K562 (cell line): Measurements from ENCODE around the gene LBHD1. TPM values are rescaled to one million over a fixed set of nuclear protein-coding genes. Genes with fewer than 3 reads are reported as not detected.
A peak's percentile ranks its signal among the peaks of the same experiment; 100 is the strongest.

Experiments
- ATF3 ChIP-seq, 2 experiments: fragments of 450-650 bp in 1 of 2; sonication (generic) in 1 of 2; formaldehyde crosslinking in 1 of 2; IDR thresholded peaks in 1 of 2; conservative IDR thresholded peaks in 1 of 2; 2 replicates each; pipeline versions ENCODE4 v1.6.1 to v1.8.1; 2016 to 2023; ENCODE audit warnings: mild to moderate bottlenecking in 2 of 2, moderate library complexity in 2 of 2, inconsistent platforms in 1 of 2, missing genetic modification reagents in 1 of 2
- DACH1 ChIP-seq: fragments of 450-650 bp; IDR thresholded peaks from 2 replicates; pipeline ENCODE4 v1.6.1; 2018; ENCODE audit not compliant: partially characterized antibody
- E2F4 ChIP-seq: sonication (generic); formaldehyde crosslinking; IDR thresholded peaks from 2 replicates; pipeline ENCODE4 v1.8.0; 2022; ENCODE audit warnings: mild to moderate bottlenecking, low read depth, missing genetic modification reagents
- E2F6 ChIP-seq, 2 experiments: IDR thresholded peaks; 2 replicates each; pipeline ENCODE4 v1.6.1; 2011; ENCODE audit warnings: borderline replicate concordance in 1 of 2, control low read depth in 1 of 2, low read depth in 1 of 2, low read length in 1 of 2, mild to moderate bottlenecking in 1 of 2, mixed read lengths in 1 of 2, moderate library complexity in 1 of 2; ENCODE audit not compliant: insufficient read depth in 1 of 2, insufficient read length in 1 of 2, poor library complexity in 1 of 2, severe bottlenecking in 1 of 2; ENCODE audit errors: extremely low read depth in 1 of 2
- HNRNPL ChIP-seq: fragments of 200-400 bp; formaldehyde crosslinking; IDR thresholded peaks from 2 replicates; pipeline ENCODE4 v1.6.1; 2017; ENCODE audit warnings: low read depth, mild to moderate bottlenecking, low read length
- HNRNPUL1 ChIP-seq: fragments of 200-400 bp; formaldehyde crosslinking; IDR thresholded peaks from 2 replicates; pipeline ENCODE4 v1.6.1; 2017; ENCODE audit warnings: low read length
- KAT8 ChIP-seq: fragments of 450-650 bp; IDR thresholded peaks from 2 replicates; pipeline ENCODE4 v1.6.1; 2016; ENCODE audit warnings: low read depth, mild to moderate bottlenecking
- MAFK ChIP-seq: IDR thresholded peaks from 2 replicates; pipeline ENCODE4 v1.6.1; 2011; ENCODE audit warnings: low read length, improper control_type of control experiment
- MEIS2 ChIP-seq: fragments of 450-650 bp; IDR thresholded peaks from 2 replicates; pipeline ENCODE4 v1.6.1; 2014; ENCODE audit warnings: mild to moderate bottlenecking; ENCODE audit not compliant: partially characterized antibody
- NFE2 ChIP-seq: IDR thresholded peaks from 2 replicates; pipeline ENCODE4 v1.6.1; 2014; ENCODE audit warnings: antibody characterized with exemption, low read depth
- PBX2 ChIP-seq, 2 experiments: IDR thresholded peaks in 1 of 2; conservative IDR thresholded peaks in 1 of 2; 2 replicates each; pipeline ENCODE4 v1.6.1; 2016; ENCODE audit warnings: low read depth in 2 of 2, mild to moderate bottlenecking in 1 of 2, missing compliant biosample characterization in 1 of 2, missing genetic modification characterization in 1 of 2, moderate library complexity in 1 of 2
- RFX7 ChIP-seq: fragments of 250-450 bp; sonication (Bioruptor Pico); IDR thresholded peaks from 2 replicates; pipeline ENCODE4 v1.5.1; 2021; ENCODE audit warnings: mild to moderate bottlenecking
- STAT5B ChIP-seq: fragments of 250-450 bp; sonication (Bioruptor Pico); IDR thresholded peaks from 2 replicates; pipeline ENCODE4 v1.8.0; 2021; ENCODE audit warnings: mild to moderate bottlenecking, inconsistent platforms
- ZBTB33 ChIP-seq: sonication (generic); formaldehyde crosslinking; IDR thresholded peaks from 2 replicates; pipeline ENCODE4 v1.8.1; 2023; ENCODE audit warnings: mild to moderate bottlenecking, missing genetic modification reagents
- ZNF354B ChIP-seq: fragments of 250-450 bp; sonication (Bioruptor Pico); IDR thresholded peaks from 2 replicates; pipeline ENCODE4 v1.4.0; 2020
- ZNF561 ChIP-seq: fragments of 450-650 bp; formaldehyde crosslinking; conservative IDR thresholded peaks from 2 replicates; pipeline ENCODE4 v1.4.0; 2020; ENCODE audit warnings: mild to moderate bottlenecking, moderate library complexity
- ZNF695 ChIP-seq: fragments of 450-650 bp; formaldehyde crosslinking; IDR thresholded peaks from 2 replicates; pipeline ENCODE4 v1.4.0; 2020; ENCODE audit warnings: mild to moderate bottlenecking, moderate library complexity
- polyA plus RNA-seq, 8 experiments: library from polyadenylated mRNA; depleted of rRNA in 4 of 8; stranded (reverse) in 5 of 8; unstranded in 3 of 8; fragments of >200 nt; fragmentation: Nextera tagmentation in 2 of 8; fragmentation: Illumina TruSeq in 1 of 8; extraction: Ambion mirVana in 2 of 8; extraction: Trizol in 1 of 8; gene quantifications; 2 replicates each; pipeline versions ENCODE4 v1.2.1 to v1.2.3, GENCODE V29; 2011 to 2014; ENCODE audit warnings: inconsistent platforms in 1 of 8, missing spikeins in 1 of 8
- total RNA-seq, 7 experiments: library from RNA; depleted of rRNA in 6 of 7; stranded (reverse); fragments of >200 nt in 6 of 7; fragmentation: Illumina TruSeq in 2 of 7; extraction: Trizol in 2 of 7; gene quantifications; 2 replicates each; pipeline versions ENCODE4 v1.2.1 to v1.2.3, GENCODE V29; 2011 to 2021; ENCODE audit warnings: low replicate concordance in 1 of 7

LBHD1 gene
- total and polyA plus RNA-seq, 9 of the 15 experiments (the other 6 are each of a cell fraction or from before 2014, with no cell fraction given): 2.6 to 28.0 (median 12.5) TPM

GRCh38 chr11:62656796-62657429 lies 15.2 kb downstream of the LBHD1 start (continued):
- TF ChIP-seq DACH1 (no peak), E2F4 (no peak), HNRNPUL1 (no peak), KAT8 (no peak), MAFK (no peak), PBX2 (CRISPR knock-in tag; IDR thresholded peaks at IDR 0.05; ENCODE audit: low read depth) (no peak), PBX2 (tag; conservative IDR thresholded peaks at IDR 0.05; ENCODE audit: low read depth) (0 out of 2 replicates have a peak, but pooled peaks have one; percentile 41), STAT5B (CRISPR knock-in tag) (no peak), NFE2 (no peak), HNRNPL (no peak), RFX7 (CRISPR knock-in tag) (no peak), E2F6 (IDR thresholded peaks at IDR 0.05; ENCODE audit: borderline replicate concordance in 1 of 2, extremely low read depth in 1 of 2, insufficient read depth in 1 of 2, insufficient read length in 1 of 2, low read depth in 1 of 2, low read length in 1 of 2, poor library complexity in 1 of 2, severe bottlenecking in 1 of 2) (no peak), ZBTB33 (peak; percentile 31; the same call in 1 of the 2 replicates), ZNF695 (no peak), ZNF561 (CRISPR knock-in tag) (no peak), ZNF354B (no peak), MEIS2 (peak; percentile 61), ATF3 (IDR thresholded peaks at IDR 0.05) (peak; percentile 34; the same call in 1 of the 2 replicates), ATF3 (CRISPR knock-in tag; conservative IDR thresholded peaks at IDR 0.05) (no peak)
